KMS-11 (cell line): ENCODE results near the gene FCRL2.
"Not testable (repeated sequence)": the region's sequence is repeated elsewhere in the genome, so short reads cannot be mapped to it uniquely, and the experiment has no call there.

Source experiments
- H2AFZ ChIP-seq: fragments of 200-600 bp; sonication (generic); 2 replicates; pipeline ENCODE4 v1.6.1; 2016; ENCODE audit warnings: antibody characterized with exemption, mixed run types, low read depth
- H3K27ac ChIP-seq: fragments of 200-600 bp; sonication (generic); 2 replicates; pipeline ENCODE4 v1.6.1; 2016; ENCODE audit warnings: mild to moderate bottlenecking, mixed run types
- H3K27me3 ChIP-seq: fragments of 200-600 bp; sonication (generic); 2 replicates; pipeline ENCODE4 v1.6.1; 2017; ENCODE audit warnings: mild to moderate bottlenecking, low read depth, mixed run types, moderate library complexity; ENCODE audit not compliant: insufficient read depth
- H3K36me3 ChIP-seq: fragments of 200-600 bp; sonication (generic); 2 replicates; pipeline ENCODE4 v1.6.1; 2017; ENCODE audit warnings: mild to moderate bottlenecking, mixed run types; ENCODE audit not compliant: insufficient read depth
- H3K4me1 ChIP-seq: fragments of 200-600 bp; sonication (generic); 2 replicates; pipeline ENCODE4 v1.6.1; 2016; ENCODE audit warnings: mild to moderate bottlenecking, low read depth, mixed run types; ENCODE audit not compliant: poor library complexity, severe bottlenecking
- H3K4me2 ChIP-seq: fragments of 200-600 bp; sonication (generic); 2 replicates; pipeline ENCODE4 v1.7.0; 2016; ENCODE audit warnings: mild to moderate bottlenecking, mixed run types
- H3K4me3 ChIP-seq: fragments of 200-600 bp; sonication (generic); IDR thresholded peaks from 2 replicates; pipeline ENCODE4 v1.6.1; 2017; ENCODE audit warnings: low read depth, low read length, mixed read lengths; ENCODE audit not compliant: insufficient read depth
- H3K79me2 ChIP-seq: fragments of 200-600 bp; sonication (generic); 2 replicates; pipeline ENCODE4 v1.6.1; 2016; ENCODE audit warnings: low read depth, mixed run types; ENCODE audit not compliant: insufficient read depth
- H3K9ac ChIP-seq: fragments of 200-600 bp; sonication (generic); 2 replicates; pipeline ENCODE4 v1.6.1; 2016; ENCODE audit warnings: mild to moderate bottlenecking, mixed run types
- H4K20me1 ChIP-seq: fragments of 200-600 bp; sonication (generic); 2 replicates; pipeline ENCODE4 v1.6.1; 2016; ENCODE audit warnings: mild to moderate bottlenecking, mixed run types; ENCODE audit not compliant: insufficient read depth
- CTCF ChIP-seq: fragments of 200-600 bp; sonication (generic); conservative IDR thresholded peaks from 2 replicates; pipeline ENCODE4 v1.6.1; 2017; ENCODE audit warnings: low read depth, mild to moderate bottlenecking, antibody characterized with exemption, low read length, moderate library complexity, mixed read lengths

Gene FCRL2

GRCh38 chr1:157753611-157754010 lies 23.3 kb downstream of the FCRL2 start:
- Histone ChIP-seq H3K79me2 (no peaks in the 10 kb centered on the region), H3K4me3 (no peak overlapping the region), H4K20me1 (no peaks in the 10 kb centered on the region), H3K4me2 (no peak overlapping the region), H3K36me3 (no peaks in the 10 kb centered on the region), H2AFZ (no peak overlapping the region), H3K9ac (no peak overlapping the region), H3K4me1 (no peaks in the 10 kb centered on the region), H3K27ac (no peak overlapping the region), H3K27me3 (no peaks in the 10 kb centered on the region)
- no peak; the same call in 1 of the 2 replicates for TF ChIP-seq CTCF

- Histone ChIP-seq H3K36me3 (no peaks in the 10 kb centered on the region), H3K27me3 (no peaks in the 10 kb centered on the region), H3K4me1 (no peaks in the 10 kb centered on the region), H3K79me2 (no peaks in the 10 kb centered on the region), H3K27ac (no peak overlapping the region), H4K20me1 (no peaks in the 10 kb centered on the region), H3K4me3 (no peak overlapping the region), H2AFZ (no peak overlapping the region), H3K4me2 (no peak overlapping the region), H3K9ac (no peak overlapping the region)
- no peak for TF ChIP-seq CTCF
These were observed 25.6 kb downstream of the FCRL2 start for GRCh38 chr1:157751283-157751682.

GRCh38 chr1:157748262-157748817 lies 28.6 kb downstream of the FCRL2 start:
- Histone ChIP-seq H3K27me3 (no peaks in the 10 kb centered on the region), H3K4me3 (no peak overlapping the region), H3K36me3 (no peaks in the 10 kb centered on the region), H3K4me1 (no peaks in the 10 kb centered on the region), H3K79me2 (no peaks in the 10 kb centered on the region), H4K20me1 (no peaks in the 10 kb centered on the region), H3K27ac (no peak overlapping the region), H3K4me2 (no peak overlapping the region), H3K9ac (no peak overlapping the region), H2AFZ (no peak overlapping the region)
- TF ChIP-seq CTCF = no peak

GRCh38 chr1:157739229-157739901 lies 37.6 kb downstream of the FCRL2 start:
- Histone ChIP-seq H3K4me3 (no peak overlapping the region), H3K79me2 (no peaks in the 10 kb centered on the region), H3K36me3 (no peaks in the 10 kb centered on the region), H4K20me1 (no peaks in the 10 kb centered on the region), H2AFZ (no peak overlapping the region), H3K4me2 (no peak overlapping the region), H3K4me1 (peaks cover 7% of the 10 kb centered on the region), H3K9ac (no peak overlapping the region), H3K27me3 (no peaks in the 10 kb centered on the region), H3K27ac (no peak overlapping the region)
- no peak for TF ChIP-seq CTCF

GRCh38 chr1:157735991-157736390 lies 40.9 kb downstream of the FCRL2 start:
- H3K4me1 ChIP-seq = peaks cover 14% of the 10 kb centered on the region

More at GRCh38 chr1:157735991-157736390, 40.9 kb downstream of the FCRL2 start:
- H3K4me2 ChIP-seq, H3K27me3 ChIP-seq, H2AFZ ChIP-seq, H3K79me2 ChIP-seq, H4K20me1 ChIP-seq, H3K9ac ChIP-seq, H3K4me3 ChIP-seq, H3K27ac ChIP-seq, H3K36me3 ChIP-seq: not testable (repeated sequence)
